DND-41 (cell line): ENCODE data around the gene CPT1A.

Experiments used
- EZH2 ChIP-seq: IDR thresholded peaks from 3 replicates; pipeline ENCODE4 v1.6.1; 2012; ENCODE audit warnings: borderline replicate concordance, low read depth, mild to moderate bottlenecking, moderate library complexity, low read length, inconsistent platforms; ENCODE audit not compliant: severe bottlenecking
- TF ChIP-seq, protein P1 (sequence below): IDR thresholded peaks from 2 replicates; pipeline ENCODE4 v1.5.1; 2012; ENCODE audit warnings: borderline replicate concordance, low read length, moderate library complexity, mild to moderate bottlenecking; ENCODE audit not compliant: poor library complexity, severe bottlenecking; ENCODE audit errors: extremely low read depth

DNA sequence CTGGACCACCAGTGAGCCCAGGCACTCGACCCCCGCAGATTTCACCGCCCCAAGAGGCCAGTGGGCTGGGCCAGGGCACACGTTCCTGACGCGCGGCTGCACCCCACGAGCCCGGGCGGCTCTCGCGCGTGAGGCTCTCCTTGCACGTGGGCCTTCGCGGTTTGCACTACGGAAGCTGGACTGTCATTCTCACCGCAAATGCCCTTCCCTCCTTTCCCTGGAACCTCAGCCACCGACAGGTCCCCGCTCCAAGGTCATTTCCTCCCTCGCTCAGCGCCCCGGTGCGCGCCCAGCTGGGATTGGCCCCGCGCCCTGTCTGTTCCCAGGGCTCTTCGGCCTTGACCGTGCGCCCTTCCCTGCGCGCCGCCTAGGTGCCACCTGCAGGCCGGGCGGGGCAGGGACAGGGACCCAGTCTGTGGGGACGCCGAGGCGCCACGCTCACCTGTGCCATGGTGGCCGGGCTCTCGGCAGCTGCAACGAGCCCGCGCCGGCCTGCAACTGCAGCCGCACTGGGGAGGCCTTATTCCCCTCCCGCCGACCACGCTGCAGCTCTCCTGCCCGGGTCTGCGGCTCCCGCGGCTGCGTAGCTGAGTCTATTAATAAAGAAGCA is 2.1 kb upstream of the CPT1A start:
- TF ChIP-seq, protein P1, sequence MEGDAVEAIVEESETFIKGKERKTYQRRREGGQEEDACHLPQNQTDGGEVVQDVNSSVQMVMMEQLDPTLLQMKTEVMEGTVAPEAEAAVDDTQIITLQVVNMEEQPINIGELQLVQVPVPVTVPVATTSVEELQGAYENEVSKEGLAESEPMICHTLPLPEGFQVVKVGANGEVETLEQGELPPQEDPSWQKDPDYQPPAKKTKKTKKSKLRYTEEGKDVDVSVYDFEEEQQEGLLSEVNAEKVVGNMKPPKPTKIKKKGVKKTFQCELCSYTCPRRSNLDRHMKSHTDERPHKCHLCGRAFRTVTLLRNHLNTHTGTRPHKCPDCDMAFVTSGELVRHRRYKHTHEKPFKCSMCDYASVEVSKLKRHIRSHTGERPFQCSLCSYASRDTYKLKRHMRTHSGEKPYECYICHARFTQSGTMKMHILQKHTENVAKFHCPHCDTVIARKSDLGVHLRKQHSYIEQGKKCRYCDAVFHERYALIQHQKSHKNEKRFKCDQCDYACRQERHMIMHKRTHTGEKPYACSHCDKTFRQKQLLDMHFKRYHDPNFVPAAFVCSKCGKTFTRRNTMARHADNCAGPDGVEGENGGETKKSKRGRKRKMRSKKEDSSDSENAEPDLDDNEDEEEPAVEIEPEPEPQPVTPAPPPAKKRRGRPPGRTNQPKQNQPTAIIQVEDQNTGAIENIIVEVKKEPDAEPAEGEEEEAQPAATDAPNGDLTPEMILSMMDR: peak; percentile 42
- no peak for TF ChIP-seq EZH2
